GM12878 (cell line): Measurements from ENCODE around the gene ATP2C1. TPM values are rescaled to one million over a fixed set of nuclear protein-coding genes. Genes with fewer than 3 reads are reported as not detected.
A peak's percentile ranks its signal among the peaks of the same experiment; 100 is the strongest.

Source experiments
- ATAC-seq: fragments of 200-7000 bp; cut with Tn5 transposase; 3 replicates; pipeline ENCODE4 v1.9.1; 2020; ENCODE audit warnings: mild to moderate bottlenecking, moderate library complexity
- BruUV-seq: library from RNA; stranded (reverse); fragments of 400-500 nt; replicated peaks from 2 replicates; lab custom pipeline; 2021; lab: Mats Ljungman, UMichigan
- CTCF ChIA-PET: fragments of 300-600 bp; sonication (Branson Sonifier 250); formaldehyde crosslinking; extraction: SDS; loops from one replicate; lab custom pipeline; 2021; ENCODE audit warnings: inconsistent platforms; lab: Yijun Ruan, JAX
- POLR2A ChIA-PET: fragments of 350-600 bp; formaldehyde crosslinking; extraction: SDS; loops from one replicate; lab custom pipeline; 2021; ENCODE audit warnings: inconsistent platforms; lab: Charles Lee
- RAD21 ChIA-PET: fragments of 300-600 bp; sonication (Branson Sonifier 250); formaldehyde crosslinking; loops from one replicate; lab custom pipeline; 2023; ENCODE audit warnings: antibody characterized with exemption; ENCODE audit not compliant: unreplicated experiment; lab: Charles Lee
- SMC1A ChIA-PET: fragments of 300-600 bp; sonication (Branson Sonifier 250); formaldehyde crosslinking; loops from one replicate; lab custom pipeline; 2023; ENCODE audit not compliant: unreplicated experiment, uncharacterized antibody; lab: Charles Lee
- DNase-seq: peaks from one replicate; pipeline ENCODE4 v3.0.0-alpha.2; 2011; ENCODE audit warnings: low read depth, low spot score
- FAIRE-seq: peaks from 3 replicates; lab custom pipeline; 2011; peaks lifted over from hg19 to GRCh38; lab: Jason Lieb, UNC
- H2AFZ ChIP-seq: 2 replicates; pipeline ENCODE4 v1.6.0; 2011; ENCODE audit warnings: low read depth, low read length, control low read depth; ENCODE audit not compliant: control insufficient read depth
- H3K27ac ChIP-seq: 2 replicates; pipeline ENCODE4 v1.5.1; 2011; ENCODE audit warnings: control low read depth; ENCODE audit not compliant: control insufficient read depth, insufficient read depth
- H3K27me3 ChIP-seq, 2 experiments: replicated peaks in 1 of 2; 2 replicates each; pipeline versions ENCODE4 v1.6.0 to v1.6.1; 2011; ENCODE audit warnings: low read length in 1 of 2; ENCODE audit not compliant: control insufficient read depth in 2 of 2, insufficient read depth in 2 of 2
- H3K36me3 ChIP-seq, 2 experiments: 2 replicates each; pipeline ENCODE4 v1.5.1; 2011; ENCODE audit warnings: low read length in 1 of 2; ENCODE audit not compliant: control insufficient read depth in 2 of 2, insufficient read depth in 2 of 2
- H3K4me1 ChIP-seq: 2 replicates; pipeline ENCODE4 v1.6.1; 2011; ENCODE audit warnings: mild to moderate bottlenecking, low read length, moderate library complexity, mixed read lengths; ENCODE audit not compliant: control insufficient read depth, insufficient read depth
- H3K4me2 ChIP-seq: 2 replicates; pipeline ENCODE4 v1.6.0; 2011; ENCODE audit warnings: control low read depth; ENCODE audit not compliant: control insufficient read depth, insufficient read depth
- H3K4me3 ChIP-seq: fragments of 200-600 bp; sonication (generic); 2 replicates; pipeline ENCODE4 v1.5.1; 2016
- H3K79me2 ChIP-seq: 2 replicates; pipeline ENCODE4 v1.6.0; 2011; ENCODE audit warnings: low read length; ENCODE audit not compliant: control insufficient read depth, insufficient read depth
- H3K9ac ChIP-seq: 2 replicates; pipeline ENCODE4 v1.8.0; 2011; ENCODE audit warnings: low read length, control low read depth, mixed read lengths; ENCODE audit not compliant: control insufficient read depth, insufficient read depth
- H3K9me3 ChIP-seq: replicated peaks from 3 replicates; pipeline ENCODE4 v1.5.1; 2011; ENCODE audit warnings: mild to moderate bottlenecking, low read length; ENCODE audit not compliant: control insufficient read depth, insufficient read depth
- H4K20me1 ChIP-seq: 2 replicates; pipeline ENCODE4 v1.6.0; 2011; ENCODE audit not compliant: control insufficient read depth, insufficient read depth
- BACH1 ChIP-seq: fragments of 450-650 bp; IDR thresholded peaks from 2 replicates; pipeline ENCODE4 v1.6.1; 2017; ENCODE audit warnings: mild to moderate bottlenecking, borderline replicate concordance
- EP300 ChIP-seq, 2 experiments: fragments of 150-350 bp in 1 of 2; IDR thresholded peaks; 2 replicates each; pipeline ENCODE4 v1.6.1; 2011 to 2012; ENCODE audit warnings: low read depth in 2 of 2, low read length in 2 of 2, borderline replicate concordance in 1 of 2, improper control_type of control experiment in 1 of 2, inconsistent platforms in 1 of 2; ENCODE audit not compliant: control insufficient read depth in 1 of 2
- FOXK2 ChIP-seq: fragments of 450-650 bp; IDR thresholded peaks from 2 replicates; pipeline ENCODE4 v1.6.1; 2017; ENCODE audit warnings: mild to moderate bottlenecking, moderate library complexity
- HDGF ChIP-seq: fragments of 450-650 bp; IDR thresholded peaks from 2 replicates; pipeline ENCODE4 v1.6.1; 2016; ENCODE audit warnings: antibody characterized with exemption
- IKZF1 ChIP-seq: fragments of 450-650 bp; conservative IDR thresholded peaks from 2 replicates; pipeline ENCODE4 v1.6.1; 2017; ENCODE audit warnings: antibody characterized with exemption, mild to moderate bottlenecking
- IKZF2 ChIP-seq, 2 experiments: fragments of 450-650 bp; IDR thresholded peaks; 2 replicates each; pipeline ENCODE4 v1.6.1; 2017; ENCODE audit warnings: mild to moderate bottlenecking in 2 of 2, moderate library complexity in 2 of 2
- MEF2B ChIP-seq: fragments of 450-650 bp; IDR thresholded peaks from 2 replicates; pipeline ENCODE4 v1.6.1; 2018; ENCODE audit warnings: mild to moderate bottlenecking, moderate library complexity; ENCODE audit not compliant: partially characterized antibody, poor library complexity, severe bottlenecking
- MTA3 ChIP-seq: IDR thresholded peaks from 2 replicates; pipeline ENCODE4 v1.6.1; 2012; ENCODE audit warnings: low read length, inconsistent platforms, borderline replicate concordance
- RUNX3 ChIP-seq: IDR thresholded peaks from 2 replicates; pipeline ENCODE4 v1.6.1; 2012; ENCODE audit warnings: low read length, inconsistent platforms
- TCF12 ChIP-seq: IDR thresholded peaks from 2 replicates; pipeline ENCODE4 v1.6.1; 2011; ENCODE audit warnings: low read depth, mild to moderate bottlenecking, low read length
- ZNF384 ChIP-seq: IDR thresholded peaks from 2 replicates; pipeline ENCODE4 v1.6.1; 2012; ENCODE audit warnings: low read depth, mild to moderate bottlenecking, low read length, improper control_type of control experiment, borderline replicate concordance
- ZZZ3 ChIP-seq: IDR thresholded peaks from 2 replicates; pipeline ENCODE4 v1.6.1; 2011; ENCODE audit warnings: low read depth; ENCODE audit not compliant: control insufficient read depth, insufficient read length
- WGBS: methylation state at CpG from one replicate; pipeline ENCODE4 v1.1.6; 2016; ENCODE audit warnings: low lambda C conversion rate; ENCODE audit not compliant: insufficient replicate concordance, insufficient coverage; ENCODE audit errors: missing lambda C conversion rate; 5-methylcytosine and 5-hydroxymethylcytosine counted together
- in situ Hi-C: fragments of 300-500 bp; cut with MboI; formaldehyde crosslinking; loops from 9 replicates; pipeline ENCODE4 v1.14.3; 2018; ENCODE audit warnings: mixed read lengths
- intact Hi-C: fragments of 100-400 bp; cut with micrococcal nuclease; formaldehyde crosslinking; loops from one replicate; pipeline ENCODE4 v1.14.2; 2022; ENCODE audit not compliant: unreplicated experiment
- polyA plus RNA-seq, 11 experiments: library from polyadenylated mRNA; depleted of rRNA in 4 of 11; unstranded in 6 of 11; stranded (reverse) in 5 of 11; fragments of >200 nt; fragmentation: Nextera tagmentation in 4 of 11; fragmentation: Illumina TruSeq in 1 of 11; extraction: Ambion mirVana in 4 of 11; extraction: Trizol in 1 of 11; gene quantifications; 1 replicate in 1 of 11; 2 replicates in 10 of 11; pipeline versions ENCODE4 v1.2.1 to v1.2.3, GENCODE V29; 2011 to 2016; ENCODE audit warnings: inconsistent platforms in 2 of 11, missing spikeins in 2 of 11, low read depth in 1 of 11
- total RNA-seq, 4 experiments: library from RNA; depleted of rRNA in 3 of 4; stranded (reverse); fragments of >200 nt in 3 of 4; fragmentation: Illumina TruSeq in 1 of 4; extraction: Trizol in 1 of 4; gene quantifications; 2 replicates each; pipeline versions ENCODE4 v1.2.1 to v1.2.3, GENCODE V29; 2013 to 2021
- TF ChIP-seq, protein P1 (sequence below): fragments of 450-650 bp; IDR thresholded peaks from 2 replicates; pipeline ENCODE4 v1.6.1; 2017; ENCODE audit warnings: borderline replicate concordance
- TF ChIP-seq, protein P2 (sequence below): IDR thresholded peaks from 2 replicates; pipeline ENCODE4 v1.6.1; 2012; ENCODE audit warnings: low read depth, low read length, improper control_type of control experiment

ATP2C1 gene
- total and polyA plus RNA-seq, 10 of the 15 experiments (the other 5 are each of a cell fraction or from before 2014, with no cell fraction given), result 20.6 to 116 (median 55.1) TPM

DNA sequence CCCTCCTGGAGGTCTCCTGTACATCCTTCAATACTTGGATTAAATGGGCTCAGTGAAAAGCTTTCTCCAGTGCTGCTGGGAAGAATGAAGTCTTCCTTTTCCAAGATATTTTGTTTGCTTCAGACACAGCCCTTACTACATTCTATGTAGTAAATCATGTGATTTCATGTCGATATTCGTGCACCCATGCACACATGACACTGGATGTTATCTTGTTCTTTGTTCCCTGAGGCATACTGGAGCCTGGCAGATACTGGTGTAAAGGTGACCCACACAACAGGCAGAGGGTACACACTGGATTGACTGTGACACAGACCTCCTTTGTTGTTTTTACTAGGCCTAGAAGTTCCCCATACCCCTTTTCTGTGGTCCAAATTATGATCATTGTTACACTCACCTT lies 40.3 kb upstream of the ATP2C1 start:
- FAIRE-seq, result no peak
- peak; percentile 3 for ATAC-seq
- Histone ChIP-seq H3K27ac (peak overlapping the region; percentile 60), H2AFZ (peak overlapping the region; percentile 47), H4K20me1 (no peaks in the 10 kb centered on the region), H3K4me2 (peak overlapping the region; percentile 60), H3K4me3 (peak overlapping the region; percentile 73), H3K9me3 (no peaks in the 10 kb centered on the region), H3K27me3 (no peaks in the 10 kb centered on the region), H3K79me2 (peaks cover 79% of the 10 kb centered on the region), H3K36me3 (no peaks in the 10 kb centered on the region), H3K9ac (peak overlapping the region; percentile 27), H3K4me1 (peaks cover 14% of the 10 kb centered on the region)
- TSS peak; percentile 91 for BruUV-seq
- POLR2A ChIA-PET, result no interaction called here
- RAD21 ChIA-PET, result interaction anchor here (7.2 kb wide), 1 partner anchor 42 kb away, joined by 81 read pairs; the partner anchor contains the start of gene ATP2C1
- TF ChIP-seq MTA3 (0 out of 2 replicates have a peak, but pooled peaks have one; percentile 20), BACH1 (peak; percentile 12; the same call in 1 of the 2 replicates), ZNF384 (no peak)
- intact Hi-C loops (no loop called here), in situ Hi-C loops (no loop called here)
- SMC1A ChIA-PET, result interaction anchor here (1.2 to 9.7 kb wide), 4 partner anchors 14 to 93 kb away, joined by 6 to 144 read pairs (median 48); partner anchors contain the start of gene ATP2C1
- CTCF ChIA-PET, result interaction anchor here (1.4 to 4.9 kb wide), 3 partner anchors 39 to 108 kb away, joined by 3 to 54 read pairs (median 10); partner anchors contain the start of genes ATP2C1 and PIK3R4
- DNase-seq, result no peak
- WGBS, result 68% methylated on average over 2 of the region's 2 CpGs

DNA sequence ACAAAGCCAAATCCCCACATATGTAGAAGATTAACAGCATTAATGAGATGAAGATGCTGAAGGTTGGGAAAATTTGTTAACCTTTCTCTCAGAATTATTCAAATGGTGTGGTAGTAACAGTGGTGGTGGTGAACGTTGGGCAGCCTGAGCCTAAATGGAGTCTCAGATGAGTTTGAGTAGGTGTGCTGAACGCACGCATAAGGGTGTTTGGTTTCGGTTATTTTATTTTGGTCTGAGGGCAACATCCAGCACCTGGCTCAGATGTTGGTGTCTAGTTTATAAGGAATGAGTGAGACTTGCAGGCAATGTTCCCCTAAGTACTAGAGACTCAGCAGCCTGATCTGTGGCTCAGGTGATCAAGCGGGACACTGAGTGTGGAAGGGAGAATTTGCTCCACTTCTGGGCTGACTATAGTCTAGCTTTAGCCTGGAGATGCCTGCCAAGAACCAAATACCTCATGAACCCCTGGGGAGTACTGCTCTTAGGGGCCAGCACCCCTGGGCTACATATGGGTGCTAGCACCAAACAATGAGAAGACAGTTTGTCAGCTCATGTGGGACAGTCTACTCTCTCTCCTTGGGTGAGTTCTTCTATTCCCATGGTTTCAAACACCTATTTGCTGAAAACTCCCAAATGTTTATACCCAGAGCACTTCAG lies 39.5 kb upstream of the ATP2C1 start:
- BruUV-seq, result no TSS peak
- ChIA-PET SMC1A (interaction anchor here (0.7 to 9.7 kb wide), 5 partner anchors 15 to 94 kb away, joined by 3 to 144 read pairs (median 25); partner anchors contain the start of gene ATP2C1), RAD21 (interaction anchor here (1.1 to 7.2 kb wide), 3 partner anchors 37 to 94 kb away, joined by 4 to 81 read pairs (median 5); partner anchors contain the start of gene ATP2C1), POLR2A (interaction anchor here (1.0 to 1.5 kb wide), 2 partner anchors 12 to 15 kb away, joined by 3 to 4 read pairs; no protein-coding TSS in a partner anchor), CTCF (interaction anchor here (0.9 to 1.9 kb wide), 4 partner anchors 20 to 95 kb away, joined by 3 to 10 read pairs (median 4); partner anchors contain the start of gene ATP2C1)
- Histone ChIP-seq H3K4me1 (peaks cover 8% of the 10 kb centered on the region), H3K36me3 (no peaks in the 10 kb centered on the region), H3K9ac (peak overlapping the region; percentile 27), H3K4me2 (peak overlapping the region; percentile 60), H3K79me2 (peaks cover 86% of the 10 kb centered on the region), H3K4me3 (peak overlapping the region; percentile 73), H3K9me3 (no peaks in the 10 kb centered on the region), H3K27ac (peak overlapping the region; percentile 60), H2AFZ (peak overlapping the region; percentile 67), H3K27me3 (no peaks in the 10 kb centered on the region), H4K20me1 (no peaks in the 10 kb centered on the region)
- in situ Hi-C loops, result no loop called here
- 6% methylated on average over 5 of the region's 5 CpGs for WGBS
- intact Hi-C loops, result no loop called here
- FAIRE-seq, result no peak
- ATAC-seq, result peak; percentile 38
- peak; percentile 53 for DNase-seq
- TF ChIP-seq FOXK2 (no peak), IKZF1 (peak; percentile 75), HDGF (no peak), EP300 (IDR thresholded peaks at IDR 0.05; ENCODE audit: borderline replicate concordance in 1 of 2, control insufficient read depth in 1 of 2, low read depth in 2 of 2, low read length in 2 of 2) (peak; percentile 58 to 83), MEF2B (peak; percentile 80), IKZF2 (IDR thresholded peaks at IDR 0.05) (peak; percentile 51 to 52; a peak in 2 of 4 replicates), TCF12 (peak; percentile 62; the same call in 1 of the 2 replicates), ZZZ3 (no peak), MTA3 (peak; percentile 36; the same call in 1 of the 2 replicates), RUNX3 (peak; percentile 88)
- TF ChIP-seq, protein P1, sequence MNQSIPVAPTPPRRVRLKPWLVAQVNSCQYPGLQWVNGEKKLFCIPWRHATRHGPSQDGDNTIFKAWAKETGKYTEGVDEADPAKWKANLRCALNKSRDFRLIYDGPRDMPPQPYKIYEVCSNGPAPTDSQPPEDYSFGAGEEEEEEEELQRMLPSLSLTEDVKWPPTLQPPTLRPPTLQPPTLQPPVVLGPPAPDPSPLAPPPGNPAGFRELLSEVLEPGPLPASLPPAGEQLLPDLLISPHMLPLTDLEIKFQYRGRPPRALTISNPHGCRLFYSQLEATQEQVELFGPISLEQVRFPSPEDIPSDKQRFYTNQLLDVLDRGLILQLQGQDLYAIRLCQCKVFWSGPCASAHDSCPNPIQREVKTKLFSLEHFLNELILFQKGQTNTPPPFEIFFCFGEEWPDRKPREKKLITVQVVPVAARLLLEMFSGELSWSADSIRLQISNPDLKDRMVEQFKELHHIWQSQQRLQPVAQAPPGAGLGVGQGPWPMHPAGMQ, result no peak
- TF ChIP-seq, protein P2, sequence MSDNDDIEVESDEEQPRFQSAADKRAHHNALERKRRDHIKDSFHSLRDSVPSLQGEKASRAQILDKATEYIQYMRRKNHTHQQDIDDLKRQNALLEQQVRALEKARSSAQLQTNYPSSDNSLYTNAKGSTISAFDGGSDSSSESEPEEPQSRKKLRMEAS, result no peak
